OCI-LY1 (cell line): ENCODE measurements around the gene PTTG2.
"Not testable (repeated sequence)": the region's sequence is repeated elsewhere in the genome, so short reads cannot be mapped to it uniquely, and the experiment has no call there.

Experiments
- H2AFZ ChIP-seq: fragments of 200-600 bp; sonication (generic), shearing (Covaris generic); 2 replicates; pipeline ENCODE4 v1.6.0; 2014; ENCODE audit warnings: antibody characterized with exemption, mild to moderate bottlenecking, low read length
- H3F3A ChIP-seq: fragments of 200-600 bp; sonication (generic), shearing (Covaris generic); 2 replicates; pipeline ENCODE4 v1.6.0; 2014; ENCODE audit warnings: mild to moderate bottlenecking, antibody characterized with exemption, low read length, moderate library complexity; ENCODE audit not compliant: insufficient read depth
- H3K27ac ChIP-seq: fragments of 200-600 bp; sonication (generic); 2 replicates; pipeline ENCODE4 v1.5.1; 2014; ENCODE audit warnings: low read length, mixed run types, mild to moderate bottlenecking, low read depth; ENCODE audit not compliant: poor library complexity, severe bottlenecking
- H3K27me3 ChIP-seq: fragments of 200-600 bp; sonication (generic); 2 replicates; pipeline ENCODE4 v1.6.0; 2014; ENCODE audit warnings: antibody characterized with exemption, mild to moderate bottlenecking, low read length, moderate library complexity; ENCODE audit not compliant: insufficient read depth
- H3K36me3 ChIP-seq: fragments of 200-600 bp; sonication (generic); 2 replicates; pipeline ENCODE4 v1.6.1; 2014; ENCODE audit warnings: mild to moderate bottlenecking, antibody characterized with exemption, low read length, moderate library complexity, mixed read lengths; ENCODE audit not compliant: insufficient read depth
- H3K4me1 ChIP-seq: fragments of 200-600 bp; sonication (generic); 2 replicates; pipeline ENCODE4 v1.5.1; 2014; ENCODE audit warnings: mild to moderate bottlenecking, low read length, moderate library complexity; ENCODE audit not compliant: insufficient read depth, severe bottlenecking
- H3K4me2 ChIP-seq: fragments of 200-600 bp; sonication (generic), shearing (Covaris generic); 2 replicates; pipeline ENCODE4 v1.6.1; 2014; ENCODE audit warnings: low read length
- H3K4me3 ChIP-seq: fragments of 200-600 bp; sonication (generic); 2 replicates; pipeline ENCODE4 v1.5.1; 2014; ENCODE audit warnings: low read length, low read depth, mild to moderate bottlenecking, mixed read lengths; ENCODE audit not compliant: poor library complexity, severe bottlenecking
- H3K79me2 ChIP-seq: fragments of 200-600 bp; shearing (Covaris generic); 2 replicates; pipeline ENCODE4 v1.6.1; 2016; ENCODE audit warnings: mixed run types, low read length, mixed read lengths; ENCODE audit not compliant: insufficient read depth
- H3K9ac ChIP-seq: fragments of 200-600 bp; sonication (generic), shearing (Covaris generic); 2 replicates; pipeline ENCODE4 v1.6.1; 2014; ENCODE audit warnings: mild to moderate bottlenecking, low read length, mixed read lengths
- H3K9me2 ChIP-seq: fragments of 200-600 bp; sonication (generic), shearing (Covaris generic); 2 replicates; pipeline ENCODE4 v1.6.1; 2014; ENCODE audit warnings: low read depth, mild to moderate bottlenecking, low read length, mixed read lengths
- H3K9me3 ChIP-seq: fragments of 200-600 bp; shearing (Covaris generic); 2 replicates; pipeline ENCODE4 v1.6.1; 2014; ENCODE audit warnings: low read length, mixed read lengths
- H4K20me1 ChIP-seq: fragments of 200-600 bp; sonication (generic), shearing (Covaris generic); 2 replicates; pipeline ENCODE4 v1.6.0; 2016; ENCODE audit warnings: mild to moderate bottlenecking, low read length; ENCODE audit not compliant: insufficient read depth
- EZH2 ChIP-seq: fragments of 200-600 bp; sonication (generic), shearing (Covaris generic); IDR thresholded peaks from 2 replicates; pipeline ENCODE4 v1.8.0; 2017; ENCODE audit warnings: borderline replicate concordance, mixed run types, mild to moderate bottlenecking, antibody characterized with exemption, low read length, moderate library complexity, mixed read lengths
- TF ChIP-seq, protein P1 (sequence below): fragments of 200-600 bp; sonication (generic), shearing (Covaris generic); IDR thresholded peaks from 2 replicates; pipeline ENCODE4 v1.5.1; 2017; ENCODE audit warnings: mild to moderate bottlenecking, antibody characterized with exemption, low read length, moderate library complexity, mixed read lengths

PTTG2 gene

DNA sequence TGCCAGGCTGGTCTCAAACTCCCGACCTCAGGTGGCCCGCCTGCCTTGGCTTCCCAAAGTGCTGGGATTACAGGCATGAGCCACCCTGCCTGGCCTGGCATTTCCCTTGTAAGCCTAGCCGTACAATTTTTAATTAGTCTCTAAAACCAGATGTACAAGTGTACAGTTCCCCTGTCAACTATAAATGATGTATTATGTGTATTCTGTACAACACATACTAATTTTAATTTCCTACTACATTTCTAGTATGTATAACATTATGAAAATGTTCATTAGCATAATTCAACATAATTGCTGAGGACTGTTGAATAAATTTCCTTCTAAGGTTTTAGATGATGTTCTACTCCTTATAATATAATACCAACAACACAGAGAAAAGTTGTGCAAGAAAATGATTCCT is 41.5 kb upstream of the PTTG2 start:
- no peaks in the 10 kb centered on the region for H3F3A ChIP-seq
- peaks cover 4% of the 10 kb centered on the region; the same call in 1 of the 2 replicates for H3K36me3 ChIP-seq
- H3K9ac ChIP-seq, result no peak overlapping the region
- no peak overlapping the region for H3K4me3 ChIP-seq
- no peak overlapping the region for H3K4me2 ChIP-seq
- no peaks in the 10 kb centered on the region for H4K20me1 ChIP-seq
- no peaks in the 10 kb centered on the region for H3K9me2 ChIP-seq
- H3K4me1 ChIP-seq, result no peaks in the 10 kb centered on the region
- H3K9me3 ChIP-seq, result no peaks in the 10 kb centered on the region
- H3K27me3 ChIP-seq, result no peaks in the 10 kb centered on the region
- TF ChIP-seq EZH2, result no peak
- TF ChIP-seq, protein P1, sequence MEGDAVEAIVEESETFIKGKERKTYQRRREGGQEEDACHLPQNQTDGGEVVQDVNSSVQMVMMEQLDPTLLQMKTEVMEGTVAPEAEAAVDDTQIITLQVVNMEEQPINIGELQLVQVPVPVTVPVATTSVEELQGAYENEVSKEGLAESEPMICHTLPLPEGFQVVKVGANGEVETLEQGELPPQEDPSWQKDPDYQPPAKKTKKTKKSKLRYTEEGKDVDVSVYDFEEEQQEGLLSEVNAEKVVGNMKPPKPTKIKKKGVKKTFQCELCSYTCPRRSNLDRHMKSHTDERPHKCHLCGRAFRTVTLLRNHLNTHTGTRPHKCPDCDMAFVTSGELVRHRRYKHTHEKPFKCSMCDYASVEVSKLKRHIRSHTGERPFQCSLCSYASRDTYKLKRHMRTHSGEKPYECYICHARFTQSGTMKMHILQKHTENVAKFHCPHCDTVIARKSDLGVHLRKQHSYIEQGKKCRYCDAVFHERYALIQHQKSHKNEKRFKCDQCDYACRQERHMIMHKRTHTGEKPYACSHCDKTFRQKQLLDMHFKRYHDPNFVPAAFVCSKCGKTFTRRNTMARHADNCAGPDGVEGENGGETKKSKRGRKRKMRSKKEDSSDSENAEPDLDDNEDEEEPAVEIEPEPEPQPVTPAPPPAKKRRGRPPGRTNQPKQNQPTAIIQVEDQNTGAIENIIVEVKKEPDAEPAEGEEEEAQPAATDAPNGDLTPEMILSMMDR, result no peak
- H3K79me2 ChIP-seq, result peaks cover 5% of the 10 kb centered on the region; the same call in 1 of the 2 replicates
- no peak overlapping the region for H3K27ac ChIP-seq
- H2AFZ ChIP-seq, result no peak overlapping the region

DNA sequence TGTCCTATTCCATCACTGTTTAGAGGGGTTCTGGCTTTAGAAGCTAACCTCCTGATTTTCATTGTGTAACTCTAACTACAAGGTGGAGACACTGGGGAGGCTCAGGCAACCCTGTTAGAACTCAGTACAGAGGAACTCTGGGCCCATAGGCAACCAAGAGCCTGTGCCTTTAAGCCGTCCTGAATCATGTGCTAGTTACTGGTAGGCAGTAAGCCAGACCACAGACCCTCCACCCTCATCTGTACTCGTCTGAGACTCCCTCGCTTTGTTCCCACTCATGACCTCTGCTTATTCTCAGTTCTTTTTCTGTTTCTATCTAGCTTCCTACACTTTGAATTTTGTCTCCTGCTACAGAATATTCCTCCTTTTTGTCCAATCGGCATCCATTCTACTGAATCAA is 37.9 kb upstream of the PTTG2 start:
- Histone ChIP-seq H3F3A (no peaks in the 10 kb centered on the region), H3K4me3 (no peak overlapping the region), H2AFZ (no peak overlapping the region), H3K9ac (no peak overlapping the region), H3K27ac (no peak overlapping the region), H3K9me2 (no peaks in the 10 kb centered on the region), H3K36me3 (no peaks in the 10 kb centered on the region), H3K9me3 (no peaks in the 10 kb centered on the region), H3K4me1 (no peaks in the 10 kb centered on the region), H3K27me3 (no peaks in the 10 kb centered on the region), H4K20me1 (no peaks in the 10 kb centered on the region), H3K79me2 (peaks cover 5% of the 10 kb centered on the region; the same call in 1 of the 2 replicates), H3K4me2 (no peak overlapping the region)
- TF ChIP-seq, protein P1, result no peak
- TF ChIP-seq EZH2, result no peak

DNA sequence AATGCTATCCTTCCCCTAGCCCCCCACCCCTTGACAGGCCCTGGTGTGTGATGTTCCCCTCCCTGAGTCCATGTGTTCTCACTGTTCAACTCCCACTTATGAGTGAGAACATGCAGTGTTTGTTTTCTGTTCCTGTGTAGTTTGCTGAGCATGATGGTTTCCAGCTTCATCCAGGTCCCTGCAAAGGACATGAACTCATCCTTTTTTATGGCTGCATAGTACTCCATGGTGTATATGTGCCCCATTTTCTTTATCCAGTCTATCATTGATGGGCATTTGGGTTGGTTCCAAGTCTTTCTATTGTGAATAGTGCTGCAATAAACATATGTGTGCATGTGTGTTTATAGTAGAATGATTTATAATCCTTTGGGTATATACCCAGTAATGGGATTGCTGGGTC is 37.1 kb upstream of the PTTG2 start:
- H3K9me2 ChIP-seq, H4K20me1 ChIP-seq, H3K4me1 ChIP-seq, H2AFZ ChIP-seq, H3K4me3 ChIP-seq, H3K4me2 ChIP-seq, H3K9me3 ChIP-seq, H3K79me2 ChIP-seq, H3K9ac ChIP-seq, H3F3A ChIP-seq, H3K27ac ChIP-seq, H3K36me3 ChIP-seq, H3K27me3 ChIP-seq: not testable (repeated sequence)

DNA sequence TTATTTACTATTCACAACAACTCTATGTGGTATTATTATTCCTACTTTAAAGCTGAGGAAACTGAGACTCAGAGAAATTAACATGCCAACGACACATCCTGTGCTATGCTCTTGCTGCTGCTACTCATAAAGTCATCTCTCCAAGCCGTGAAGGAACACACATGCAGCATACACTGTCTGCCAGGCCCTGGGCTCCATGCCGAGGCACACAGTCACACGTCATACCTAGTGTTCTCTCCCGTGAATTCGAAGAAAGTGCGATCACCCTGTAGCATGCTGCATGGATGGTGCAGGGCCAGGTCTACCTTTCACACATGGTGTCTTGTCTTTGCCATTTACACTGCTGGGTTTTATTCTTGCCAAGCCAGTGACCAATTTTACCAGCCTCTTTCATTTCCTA is 35.3 kb upstream of the PTTG2 start:
- Histone ChIP-seq H3K4me1 (no peaks in the 10 kb centered on the region), H3K4me2 (no peak overlapping the region), H3K27me3 (no peaks in the 10 kb centered on the region), H3K9ac (no peak overlapping the region), H3F3A (no peaks in the 10 kb centered on the region), H2AFZ (no peak overlapping the region), H4K20me1 (no peaks in the 10 kb centered on the region), H3K9me3 (no peaks in the 10 kb centered on the region), H3K9me2 (no peaks in the 10 kb centered on the region), H3K4me3 (no peak overlapping the region), H3K36me3 (no peaks in the 10 kb centered on the region; the same call in 1 of the 2 replicates), H3K79me2 (no peaks in the 10 kb centered on the region), H3K27ac (no peak overlapping the region)
- TF ChIP-seq, protein P1, result no peak
- no peak for TF ChIP-seq EZH2
